ENCODE results near the gene ITSN1.
"Not testable (repeated sequence)": the region's sequence is repeated elsewhere in the genome, so short reads cannot be mapped to it uniquely, and the experiment has no call there.

ITSN1 gene

GRCh38 chr21:33924766-33925100 lies 282.4 kb downstream of the ITSN1 start:
- Histone ChIP-seq H3K4me3 (replicated peaks; ENCODE audit: low read depth, low read length) (no peak overlapping the region), H3K36me3 (ENCODE audit: control insufficient read depth, insufficient read depth, low read length) (no peaks in the 10 kb centered on the region), H3K27me3 (replicated peaks; ENCODE audit: control insufficient read depth, insufficient read depth, low read length) (no peaks in the 10 kb centered on the region)
- TF ChIP-seq, protein P1, sequence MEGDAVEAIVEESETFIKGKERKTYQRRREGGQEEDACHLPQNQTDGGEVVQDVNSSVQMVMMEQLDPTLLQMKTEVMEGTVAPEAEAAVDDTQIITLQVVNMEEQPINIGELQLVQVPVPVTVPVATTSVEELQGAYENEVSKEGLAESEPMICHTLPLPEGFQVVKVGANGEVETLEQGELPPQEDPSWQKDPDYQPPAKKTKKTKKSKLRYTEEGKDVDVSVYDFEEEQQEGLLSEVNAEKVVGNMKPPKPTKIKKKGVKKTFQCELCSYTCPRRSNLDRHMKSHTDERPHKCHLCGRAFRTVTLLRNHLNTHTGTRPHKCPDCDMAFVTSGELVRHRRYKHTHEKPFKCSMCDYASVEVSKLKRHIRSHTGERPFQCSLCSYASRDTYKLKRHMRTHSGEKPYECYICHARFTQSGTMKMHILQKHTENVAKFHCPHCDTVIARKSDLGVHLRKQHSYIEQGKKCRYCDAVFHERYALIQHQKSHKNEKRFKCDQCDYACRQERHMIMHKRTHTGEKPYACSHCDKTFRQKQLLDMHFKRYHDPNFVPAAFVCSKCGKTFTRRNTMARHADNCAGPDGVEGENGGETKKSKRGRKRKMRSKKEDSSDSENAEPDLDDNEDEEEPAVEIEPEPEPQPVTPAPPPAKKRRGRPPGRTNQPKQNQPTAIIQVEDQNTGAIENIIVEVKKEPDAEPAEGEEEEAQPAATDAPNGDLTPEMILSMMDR (IDR thresholded peaks at IDR 0.05; ENCODE audit: insufficient read depth, low read length, poor library complexity, severe bottlenecking) = no peak
- no peak for DNase-seq (ENCODE audit: extremely low read depth, insufficient read length)

DNA sequence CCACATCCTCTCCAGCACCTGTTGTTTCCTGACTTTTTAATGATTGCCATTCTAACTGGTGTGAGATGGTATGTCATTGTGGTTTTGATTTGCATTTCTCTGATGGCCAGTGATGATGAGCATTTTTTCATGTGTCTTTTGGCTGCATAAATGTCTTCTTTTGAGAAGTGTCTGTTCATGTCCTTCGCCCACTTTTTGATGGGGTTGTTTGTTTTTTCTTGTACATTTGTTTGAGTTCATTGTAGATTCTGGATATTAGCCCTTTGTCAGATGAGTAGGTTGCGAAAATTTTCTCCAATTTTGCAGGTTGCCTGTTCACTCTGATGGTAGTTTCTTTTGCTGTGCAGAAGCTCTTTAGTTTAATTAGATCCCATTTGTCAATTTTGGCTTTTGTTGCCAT lies 283.9 kb downstream of the ITSN1 start:
- not testable (repeated sequence) for H3K27me3 ChIP-seq (replicated peaks; ENCODE audit: control insufficient read depth, insufficient read depth, low read length); DNase-seq (ENCODE audit: extremely low read depth, insufficient read length); H3K4me3 ChIP-seq (replicated peaks; ENCODE audit: low read depth, low read length); H3K36me3 ChIP-seq (ENCODE audit: control insufficient read depth, insufficient read depth, low read length)

DNA sequence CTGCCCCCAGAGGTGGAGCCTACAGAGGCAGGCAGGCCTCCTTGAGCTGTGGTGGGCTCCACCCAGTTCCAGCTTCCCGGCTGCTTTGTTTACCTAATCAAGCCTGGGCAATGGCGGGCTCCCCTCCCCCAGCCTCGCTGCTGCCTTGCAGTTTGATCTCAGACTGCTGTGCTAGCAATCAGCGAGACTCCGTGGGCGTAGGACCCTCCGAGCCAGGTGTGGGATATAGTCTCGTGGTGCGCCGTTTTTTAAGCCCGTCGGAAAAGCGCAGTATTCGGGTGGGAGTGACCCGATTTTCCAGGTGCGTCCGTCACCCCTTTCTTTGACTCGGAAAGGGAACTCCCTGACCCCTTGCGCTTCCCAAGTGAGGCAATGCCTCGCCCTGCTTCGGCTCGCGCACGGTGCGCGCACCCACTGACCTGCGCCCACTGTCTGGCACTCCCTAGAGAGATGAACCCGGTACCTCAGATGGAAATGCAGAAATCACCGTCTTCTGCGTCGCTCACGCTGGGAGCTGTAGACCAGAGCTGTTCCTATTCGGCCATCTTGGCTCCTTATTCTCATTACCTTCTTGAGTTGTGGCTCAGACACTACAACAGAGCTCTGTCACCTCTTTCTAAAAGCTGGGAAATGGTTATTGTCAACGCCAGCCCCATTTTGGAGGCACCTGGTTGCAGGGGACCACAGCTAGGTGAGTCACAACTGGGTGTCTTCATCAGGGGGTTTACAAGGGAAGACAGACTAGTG lies 288.9 kb downstream of the ITSN1 start:
- H3K27me3 ChIP-seq (replicated peaks; ENCODE audit: control insufficient read depth, insufficient read depth, low read length); H3K4me3 ChIP-seq (replicated peaks; ENCODE audit: low read depth, low read length); DNase-seq (ENCODE audit: extremely low read depth, insufficient read length); H3K36me3 ChIP-seq (ENCODE audit: control insufficient read depth, insufficient read depth, low read length): not testable (repeated sequence)

DNA sequence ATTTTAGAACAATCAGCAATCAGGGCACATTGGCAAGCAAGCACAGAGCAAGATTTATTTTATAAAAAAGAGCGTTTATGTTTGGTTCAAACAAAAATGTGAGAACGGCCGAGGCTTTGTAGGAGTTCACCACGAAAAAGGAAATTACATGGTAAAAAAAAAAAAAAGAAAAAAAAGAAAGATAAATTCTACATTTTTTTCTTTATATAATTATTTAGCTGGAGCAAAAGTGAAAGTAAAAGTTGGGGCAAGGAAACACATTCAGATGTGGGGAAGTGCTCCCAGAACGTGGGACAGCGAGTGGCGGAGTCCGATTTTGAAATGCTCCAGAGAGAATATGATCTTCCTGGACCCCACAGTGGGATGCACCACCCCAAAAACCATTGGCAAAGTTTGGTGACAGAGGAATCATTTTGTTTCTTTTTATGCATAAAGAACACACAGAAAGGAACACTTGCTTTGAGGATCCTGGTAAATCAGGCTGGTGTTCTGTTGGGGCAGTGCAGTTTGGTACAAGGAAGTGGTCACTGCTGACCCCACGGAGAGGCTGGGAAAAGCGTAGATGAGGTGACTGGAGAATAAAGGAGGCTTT lies 289.6 kb downstream of the ITSN1 start:
- no peaks in the 10 kb centered on the region for H3K36me3 ChIP-seq (ENCODE audit: control insufficient read depth, insufficient read depth, low read length)
- no peaks in the 10 kb centered on the region for H3K27me3 ChIP-seq (replicated peaks; ENCODE audit: control insufficient read depth, insufficient read depth, low read length)
- no peak for DNase-seq (ENCODE audit: extremely low read depth, insufficient read length)
- peak overlapping the region; percentile 52 for H3K4me3 ChIP-seq (replicated peaks; ENCODE audit: low read depth, low read length)
- TF ChIP-seq, protein P1 (IDR thresholded peaks at IDR 0.05; ENCODE audit: insufficient read depth, low read length, poor library complexity, severe bottlenecking) = no peak

DNA sequence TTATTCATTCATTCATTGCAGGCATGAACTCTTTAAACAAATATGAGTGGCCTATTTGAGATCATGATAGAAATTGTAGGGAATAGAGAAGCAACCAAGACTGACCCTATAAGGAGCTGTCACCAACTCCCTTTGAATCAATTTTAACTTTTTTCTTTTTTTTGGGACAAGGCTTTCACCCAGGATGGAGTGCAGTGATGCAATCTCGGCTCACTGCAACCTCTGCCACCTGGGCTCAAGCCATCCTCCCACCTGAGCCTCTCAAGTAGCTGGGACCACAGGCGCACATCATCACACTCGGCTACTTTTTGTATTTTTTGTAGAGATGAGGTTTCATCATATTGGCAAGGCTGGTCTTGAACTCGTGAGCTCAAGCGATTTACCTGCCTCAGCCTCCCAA lies 290.4 kb downstream of the ITSN1 start:
- H3K36me3 ChIP-seq (ENCODE audit: control insufficient read depth, insufficient read depth, low read length) = no peaks in the 10 kb centered on the region
- no peak for DNase-seq (ENCODE audit: extremely low read depth, insufficient read length)
- H3K27me3 ChIP-seq (replicated peaks; ENCODE audit: control insufficient read depth, insufficient read depth, low read length) = no peaks in the 10 kb centered on the region
- TF ChIP-seq, protein P1 (IDR thresholded peaks at IDR 0.05; ENCODE audit: insufficient read depth, low read length, poor library complexity, severe bottlenecking) = no peak
- no peak overlapping the region for H3K4me3 ChIP-seq (replicated peaks; ENCODE audit: low read depth, low read length)

DNA sequence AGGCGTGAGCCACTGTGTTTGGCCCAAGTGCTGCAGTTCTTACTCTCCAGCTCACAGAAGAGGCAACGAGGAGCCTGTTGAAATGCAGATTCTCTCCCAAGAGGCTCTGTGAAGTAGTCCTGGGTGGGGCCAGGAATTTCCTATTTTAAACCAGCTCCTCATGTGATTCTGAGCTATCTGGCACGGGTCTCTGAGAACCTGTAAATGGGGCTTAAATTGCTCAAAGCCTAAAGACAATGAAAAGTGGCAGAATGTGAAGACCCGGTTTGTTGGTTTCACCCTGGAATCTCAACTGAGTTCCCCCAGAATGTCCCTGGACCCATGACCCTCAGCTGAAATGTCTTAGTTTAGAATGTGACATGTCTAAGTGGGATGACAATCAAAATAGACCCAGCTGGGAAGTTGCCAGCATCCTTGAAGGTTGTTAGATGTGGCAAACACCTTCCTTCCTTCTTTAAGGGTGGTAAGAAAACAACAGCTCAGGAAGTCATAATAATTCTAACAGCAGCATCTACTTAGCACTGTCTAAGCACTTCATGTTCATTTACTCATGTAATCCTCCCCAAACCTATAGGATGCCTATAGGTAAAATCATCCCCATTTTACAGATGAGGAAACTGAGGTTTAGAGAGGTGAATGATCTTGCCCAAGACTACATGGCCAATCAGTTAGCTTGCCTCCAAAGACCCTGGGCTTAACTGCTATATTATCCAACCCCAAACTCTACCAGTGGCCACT lies 294.2 kb downstream of the ITSN1 start:
- TF ChIP-seq, protein P1 (IDR thresholded peaks at IDR 0.05; ENCODE audit: insufficient read depth, low read length, poor library complexity, severe bottlenecking) = no peak
- Histone ChIP-seq H3K36me3 (ENCODE audit: control insufficient read depth, insufficient read depth, low read length) (no peaks in the 10 kb centered on the region), H3K27me3 (replicated peaks; ENCODE audit: control insufficient read depth, insufficient read depth, low read length) (no peaks in the 10 kb centered on the region), H3K4me3 (replicated peaks; ENCODE audit: low read depth, low read length) (no peak overlapping the region)
- DNase-seq (ENCODE audit: extremely low read depth, insufficient read length) = no peak

All from GM06990 (cell line).